OCI-LY7 (cell line): ENCODE measurements around the gene TLR5.

Experiments
- EZH2phosphoT487 ChIP-seq: fragments of 200-600 bp; sonication (generic); IDR thresholded peaks from 2 replicates; pipeline ENCODE4 v1.6.1; 2018; ENCODE audit warnings: low read depth, borderline replicate concordance, mild to moderate bottlenecking, mixed run types, antibody characterized with exemption, low read length, moderate library complexity, mixed read lengths
- TF ChIP-seq, protein P1 (sequence below): fragments of 200-600 bp; sonication (generic); conservative IDR thresholded peaks from 2 replicates; pipeline ENCODE4 v1.5.1; 2014; ENCODE audit warnings: mild to moderate bottlenecking, antibody characterized with exemption, low read length, moderate library complexity, mixed read lengths

DNA sequence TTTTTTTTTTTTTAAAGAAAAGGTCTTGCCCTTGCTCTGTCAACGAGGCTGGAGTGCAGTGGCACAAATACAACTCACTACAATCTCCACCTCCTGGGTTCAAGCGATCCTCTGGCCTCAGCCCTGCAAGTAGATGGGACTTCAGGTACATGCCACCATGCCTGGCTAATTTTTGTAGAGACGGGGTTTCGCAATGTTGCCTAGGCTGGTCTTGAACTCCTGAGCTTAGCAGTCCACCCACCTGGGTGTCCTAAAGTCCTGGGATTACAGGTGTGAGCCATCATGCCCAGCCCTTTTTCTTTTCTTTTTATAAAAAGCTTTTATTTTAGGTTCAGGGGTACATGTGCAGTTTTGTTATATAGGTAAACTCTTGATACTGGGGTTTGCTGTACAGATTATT lies 47.2 kb downstream of the TLR5 start:
- TF ChIP-seq, protein P1, sequence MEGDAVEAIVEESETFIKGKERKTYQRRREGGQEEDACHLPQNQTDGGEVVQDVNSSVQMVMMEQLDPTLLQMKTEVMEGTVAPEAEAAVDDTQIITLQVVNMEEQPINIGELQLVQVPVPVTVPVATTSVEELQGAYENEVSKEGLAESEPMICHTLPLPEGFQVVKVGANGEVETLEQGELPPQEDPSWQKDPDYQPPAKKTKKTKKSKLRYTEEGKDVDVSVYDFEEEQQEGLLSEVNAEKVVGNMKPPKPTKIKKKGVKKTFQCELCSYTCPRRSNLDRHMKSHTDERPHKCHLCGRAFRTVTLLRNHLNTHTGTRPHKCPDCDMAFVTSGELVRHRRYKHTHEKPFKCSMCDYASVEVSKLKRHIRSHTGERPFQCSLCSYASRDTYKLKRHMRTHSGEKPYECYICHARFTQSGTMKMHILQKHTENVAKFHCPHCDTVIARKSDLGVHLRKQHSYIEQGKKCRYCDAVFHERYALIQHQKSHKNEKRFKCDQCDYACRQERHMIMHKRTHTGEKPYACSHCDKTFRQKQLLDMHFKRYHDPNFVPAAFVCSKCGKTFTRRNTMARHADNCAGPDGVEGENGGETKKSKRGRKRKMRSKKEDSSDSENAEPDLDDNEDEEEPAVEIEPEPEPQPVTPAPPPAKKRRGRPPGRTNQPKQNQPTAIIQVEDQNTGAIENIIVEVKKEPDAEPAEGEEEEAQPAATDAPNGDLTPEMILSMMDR, result no peak
- no peak for TF ChIP-seq EZH2phosphoT487
